OCI-M2 (cell line): ENCODE data around the gene DBET.
"Not testable (repeated sequence)": the region's sequence is repeated elsewhere in the genome, so short reads cannot be mapped to it uniquely, and the experiment has no call there.

Source experiments
- DNase-seq: peaks from one replicate; lab custom pipeline; 2025; ENCODE audit not compliant: unreplicated experiment; lab: John Stamatoyannopoulos, UW

The DBET gene

DNA sequence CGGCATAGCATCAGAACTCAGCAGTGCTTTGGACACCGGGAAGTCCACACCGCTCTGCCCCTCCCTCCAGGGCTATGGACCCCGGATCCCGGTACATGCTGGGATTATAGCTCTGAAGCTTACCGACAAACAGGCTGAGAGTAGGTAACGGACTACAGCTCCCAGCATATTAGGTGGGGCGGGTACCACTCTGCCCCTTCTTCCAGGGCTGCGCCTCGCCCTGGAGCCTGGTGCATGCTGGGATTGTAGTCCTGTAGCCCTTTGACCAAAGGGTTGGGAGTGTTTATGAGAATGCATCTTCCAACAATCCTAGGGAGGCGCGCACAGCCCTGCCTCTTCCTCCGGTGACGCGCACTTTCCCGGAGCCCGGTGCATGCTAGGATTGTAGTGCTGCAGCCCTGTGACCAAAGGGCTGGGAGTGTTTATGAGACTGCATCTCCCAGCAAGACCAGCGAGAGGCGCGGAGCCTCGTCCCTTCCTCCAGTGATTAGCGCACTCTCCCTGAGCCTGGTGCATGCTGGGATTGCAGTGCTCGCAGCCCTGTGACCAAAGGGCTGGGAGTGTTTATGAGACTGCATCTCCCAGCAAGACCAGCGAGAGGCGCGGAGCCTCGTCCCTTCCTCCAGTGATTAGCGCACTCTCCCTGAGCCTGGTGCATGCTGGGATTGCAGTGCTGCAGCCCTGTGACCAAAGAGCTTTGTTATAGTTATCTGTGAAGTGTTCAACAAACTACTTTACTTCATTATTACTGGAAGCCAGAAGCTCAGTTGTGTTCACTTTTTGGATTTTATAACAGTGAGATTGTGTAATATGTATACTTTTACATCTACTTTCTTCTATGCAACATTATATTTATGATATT is 14.7 kb upstream of the DBET start:
- DNase-seq, result not testable (repeated sequence)

DNA sequence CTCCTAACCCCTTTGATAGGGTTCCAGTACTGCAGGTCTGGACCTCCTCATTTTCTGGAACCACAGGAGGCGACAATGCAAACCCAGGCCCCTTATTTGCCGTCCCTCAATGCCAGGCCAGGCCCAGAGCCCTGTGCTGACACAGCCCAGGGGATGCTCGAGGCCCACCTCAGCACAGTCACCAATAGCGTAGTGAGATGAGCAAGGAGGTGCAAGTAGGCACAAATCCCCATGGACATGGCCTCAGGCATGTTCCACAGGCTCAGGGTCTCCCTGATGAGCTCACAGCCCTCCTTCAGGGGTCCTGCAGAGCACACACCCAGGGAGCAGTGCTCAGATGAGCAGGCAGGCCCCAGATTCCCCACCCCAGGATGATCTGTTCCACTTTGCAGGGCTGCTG is 5.3 kb upstream of the DBET start:
- DNase-seq, result not testable (repeated sequence)

DNA sequence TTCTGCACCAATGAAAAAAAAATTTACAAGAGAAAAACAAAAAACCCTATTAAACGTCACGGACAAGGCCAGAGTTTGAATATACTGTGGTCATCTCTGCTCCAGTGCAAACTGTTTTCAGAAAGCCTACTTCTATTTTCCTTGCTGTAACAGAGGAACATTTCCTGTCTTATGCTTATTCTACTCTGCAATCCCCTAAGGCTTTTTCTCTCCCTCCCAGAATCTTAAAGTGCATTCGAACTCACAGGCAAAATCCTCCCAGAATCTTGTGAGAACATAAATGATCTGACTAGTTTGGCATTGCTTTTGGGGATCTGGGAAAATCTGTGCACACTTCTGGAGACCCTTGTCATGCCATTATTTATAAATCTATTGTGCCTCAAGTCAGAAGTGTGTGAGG is 503 bp downstream of the DBET start:
- DNase-seq, result not testable (repeated sequence)

DNA sequence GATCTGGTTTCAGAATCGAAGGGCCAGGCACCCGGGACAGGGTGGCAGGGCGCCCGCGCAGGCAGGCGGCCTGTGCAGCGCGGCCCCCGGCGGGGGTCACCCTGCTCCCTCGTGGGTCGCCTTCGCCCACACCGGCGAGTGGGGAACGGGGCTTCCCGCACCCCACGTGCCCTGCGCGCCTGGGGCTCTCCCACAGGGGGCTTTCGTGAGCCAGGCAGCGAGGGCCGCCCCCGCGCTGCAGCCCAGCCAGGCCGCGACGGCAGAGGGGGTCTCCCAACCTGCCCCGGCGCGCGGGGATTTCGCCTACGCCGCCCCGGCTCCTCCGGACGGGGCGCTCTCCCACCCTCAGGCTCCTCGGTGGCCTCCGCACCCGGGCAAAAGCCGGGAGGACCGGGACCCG is 4.0 kb downstream of the DBET start:
- not testable (repeated sequence) for DNase-seq

DNA sequence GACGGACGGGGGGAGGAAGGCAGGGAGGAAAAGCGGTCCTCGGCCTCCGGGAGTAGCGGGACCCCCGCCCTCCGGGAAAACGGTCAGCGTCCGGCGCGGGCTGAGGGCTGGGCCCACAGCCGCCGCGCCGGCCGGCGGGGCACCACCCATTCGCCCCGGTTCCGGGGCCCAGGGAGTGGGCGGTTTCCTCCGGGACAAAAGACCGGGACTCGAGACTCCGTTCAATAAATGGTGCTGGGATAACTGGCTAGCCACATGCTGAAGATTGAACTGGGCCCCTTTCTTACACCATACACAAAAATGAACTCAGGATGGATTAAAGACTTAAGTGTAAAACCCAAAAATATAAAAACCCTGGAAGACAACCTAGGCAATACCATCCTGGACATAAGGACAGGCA is 28.8 kb downstream of the DBET start:
- not testable (repeated sequence) for DNase-seq

DNA sequence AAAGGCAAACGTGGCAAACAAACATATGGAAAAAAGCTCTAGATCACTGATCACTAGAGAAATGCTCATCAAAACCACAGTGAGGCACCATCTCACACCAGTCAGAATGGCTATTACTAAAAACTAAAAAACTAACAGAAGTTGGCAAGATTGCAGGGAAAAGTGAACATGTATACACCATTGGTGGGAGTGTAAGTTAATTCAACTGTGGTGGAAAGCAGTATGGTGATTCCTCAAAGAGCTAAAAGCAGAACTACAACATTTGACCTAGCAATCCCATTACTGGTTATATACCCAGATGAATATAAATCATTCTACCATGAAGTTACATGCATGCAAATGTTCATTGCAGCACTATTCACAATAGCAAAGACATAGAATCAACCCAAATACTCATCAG is 29.7 kb downstream of the DBET start:
- DNase-seq, result not testable (repeated sequence)

DNA sequence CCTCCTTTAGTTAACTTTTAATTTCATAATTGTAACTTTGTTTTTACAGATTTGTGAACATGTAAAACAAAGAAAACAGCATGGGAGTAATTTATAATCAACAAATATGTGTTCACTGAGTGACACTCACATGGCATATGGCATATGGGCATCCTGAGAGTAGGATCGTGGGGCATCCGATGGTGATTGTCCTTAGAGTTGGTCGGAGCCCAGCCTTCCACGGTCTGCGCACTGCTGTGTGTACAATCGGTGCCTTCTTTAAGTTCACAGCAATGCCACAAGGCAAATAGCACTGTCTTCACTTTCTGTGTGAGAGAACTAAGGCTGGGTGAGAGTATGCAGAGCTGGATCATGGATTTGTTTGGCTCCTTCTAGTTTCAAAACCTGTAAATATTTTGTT is 31.0 kb downstream of the DBET start:
- DNase-seq, result not testable (repeated sequence)

DNA sequence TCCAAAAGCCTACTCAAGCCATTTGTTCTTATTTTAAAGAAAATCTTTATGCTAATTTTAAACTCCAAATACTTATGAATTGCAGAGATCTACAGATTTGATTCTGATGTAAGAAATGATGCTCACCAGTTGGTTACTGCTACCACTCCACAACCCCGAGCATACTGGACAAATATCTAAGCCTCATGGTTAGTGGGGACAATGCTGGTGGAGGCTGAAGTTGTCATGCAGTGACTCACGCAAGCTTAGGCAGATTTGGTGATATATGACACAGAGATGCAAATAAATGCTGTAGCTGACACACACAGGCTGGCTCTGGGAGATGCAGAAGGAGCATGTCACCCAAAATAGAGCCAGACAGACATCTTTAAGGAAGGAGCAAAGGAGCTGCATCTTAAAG is 35.3 kb downstream of the DBET start:
- DNase-seq, result not testable (repeated sequence)

DNA sequence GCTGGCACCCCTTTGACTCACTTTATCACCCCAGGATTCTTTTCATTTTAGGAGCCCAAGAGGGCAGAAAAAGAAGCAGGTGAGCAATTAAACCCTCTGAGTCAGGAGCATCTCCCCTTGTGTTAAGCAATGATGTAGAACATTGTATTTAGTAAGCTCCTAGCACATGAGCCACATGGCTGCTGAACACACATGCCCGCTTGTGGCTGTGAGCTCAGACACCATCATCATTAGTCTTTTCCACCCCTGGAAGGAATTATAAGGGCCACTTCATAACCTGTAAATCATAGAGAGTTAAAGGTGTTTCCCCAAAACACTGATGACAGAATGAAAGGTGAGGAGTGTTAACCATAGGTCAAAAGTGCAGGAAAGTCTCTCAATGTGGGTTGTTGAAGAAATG is 37.2 kb downstream of the DBET start:
- DNase-seq, result not testable (repeated sequence)

DNA sequence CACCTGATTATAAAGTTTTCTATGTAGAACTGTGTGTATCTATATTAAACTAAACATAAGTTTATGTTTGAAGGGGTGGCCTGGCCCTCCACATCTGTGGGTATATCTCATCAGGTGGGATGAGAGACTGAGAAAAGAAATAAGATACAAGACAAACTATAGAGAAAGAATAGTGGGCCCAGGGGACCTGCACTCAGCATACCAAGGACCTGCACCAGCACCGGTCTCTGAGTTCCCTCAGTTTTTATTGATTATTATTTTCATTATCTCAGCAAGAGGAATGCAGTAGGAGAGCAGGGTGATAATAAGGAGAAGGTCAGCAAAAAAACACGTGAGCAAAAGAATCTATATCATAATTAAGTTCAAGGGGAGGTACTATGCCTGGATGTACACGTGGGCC is 41.9 kb downstream of the DBET start:
- DNase-seq, result not testable (repeated sequence)

DNA sequence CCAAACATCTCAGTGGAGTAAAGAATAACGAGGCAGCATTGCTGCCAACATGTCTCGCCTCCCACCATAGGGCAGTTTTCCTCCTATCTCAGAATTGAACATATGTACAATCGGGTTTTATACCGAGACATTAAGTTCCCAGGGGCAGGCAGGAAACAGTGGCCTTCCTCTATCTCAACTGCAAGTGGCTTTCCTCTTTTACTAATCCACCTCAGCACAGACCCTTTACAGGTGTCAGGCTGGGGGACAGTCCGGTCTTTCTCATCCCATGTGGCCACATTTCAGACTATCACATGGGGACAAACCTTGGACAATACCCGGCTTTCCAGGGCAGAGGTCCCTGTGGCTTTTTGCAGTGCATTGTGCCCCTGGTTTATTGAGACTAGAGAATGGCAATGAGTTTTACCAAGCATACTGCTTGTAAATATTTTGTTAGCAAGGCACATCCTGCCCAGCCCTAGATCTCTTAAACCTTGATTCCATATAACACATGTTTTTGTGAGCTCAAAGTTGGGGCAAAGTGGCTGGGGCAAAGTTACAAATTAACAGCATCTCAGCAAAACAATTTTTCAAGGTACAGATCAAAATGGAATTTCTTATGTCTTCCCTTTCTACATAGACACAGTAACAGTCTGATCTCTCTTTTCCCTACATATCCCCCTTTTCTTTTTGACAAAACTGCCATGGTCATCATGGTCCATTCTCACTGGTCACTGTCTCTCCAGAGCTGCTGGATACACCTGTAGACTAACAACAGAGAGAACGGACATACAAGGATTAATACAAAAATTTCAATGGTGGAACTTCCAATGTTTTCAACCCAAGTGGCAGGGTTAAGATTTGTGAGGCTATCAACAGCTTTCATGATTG is 42.5 kb downstream of the DBET start:
- not testable (repeated sequence) for DNase-seq

DNA sequence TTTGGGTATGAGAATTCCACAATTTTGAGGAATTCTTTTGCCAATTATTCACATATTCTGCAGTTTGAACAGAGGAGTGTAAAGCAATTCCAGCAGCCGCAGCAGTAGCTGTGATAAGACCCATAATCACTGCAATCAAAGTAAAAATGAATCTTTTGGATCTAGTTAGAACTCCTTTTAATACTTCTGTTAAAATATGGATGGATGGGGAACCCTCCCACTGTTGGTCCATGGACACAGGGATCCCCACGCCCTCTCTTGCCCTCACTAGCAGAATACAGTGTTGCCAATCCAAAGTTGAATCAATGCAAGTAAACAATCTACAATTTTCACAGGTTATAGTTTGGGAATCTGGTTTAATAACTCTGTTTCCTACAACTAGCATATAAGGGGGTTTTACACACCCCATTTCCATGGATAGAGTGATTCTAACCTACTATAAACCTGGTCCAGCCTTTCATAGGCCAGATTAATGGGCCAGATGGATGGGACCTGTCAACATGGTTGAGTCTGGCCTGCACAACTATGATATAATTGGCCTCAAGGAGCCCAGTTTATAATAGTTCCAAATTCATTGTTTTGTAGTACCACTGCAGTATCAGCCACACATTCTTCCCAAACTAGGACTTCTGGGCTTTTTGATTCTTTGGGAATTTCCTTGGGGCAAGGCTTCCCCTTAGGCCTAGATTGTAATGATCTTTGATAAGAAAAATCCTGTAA is 43.6 kb downstream of the DBET start:
- not testable (repeated sequence) for DNase-seq

DNA sequence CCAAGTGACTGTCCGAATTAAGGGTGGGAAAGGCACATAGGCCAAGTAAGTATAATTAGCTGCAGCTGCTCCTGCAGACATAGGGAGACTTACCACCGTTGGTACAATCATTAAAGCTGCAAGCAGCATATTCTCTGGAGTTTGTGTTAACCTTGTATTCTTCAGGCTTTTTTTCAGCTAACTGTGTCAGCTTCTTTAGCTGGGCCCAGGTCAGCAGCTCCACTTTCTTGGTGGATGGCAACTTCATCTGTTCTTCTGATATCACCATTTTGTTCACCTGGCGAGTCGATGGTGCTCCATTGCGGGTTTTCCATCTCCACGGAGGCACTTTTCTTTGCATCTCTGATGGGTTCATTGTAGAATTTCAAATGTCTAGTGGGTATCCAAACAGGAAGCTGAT is 44.5 kb downstream of the DBET start:
- DNase-seq, result not testable (repeated sequence)

DNA sequence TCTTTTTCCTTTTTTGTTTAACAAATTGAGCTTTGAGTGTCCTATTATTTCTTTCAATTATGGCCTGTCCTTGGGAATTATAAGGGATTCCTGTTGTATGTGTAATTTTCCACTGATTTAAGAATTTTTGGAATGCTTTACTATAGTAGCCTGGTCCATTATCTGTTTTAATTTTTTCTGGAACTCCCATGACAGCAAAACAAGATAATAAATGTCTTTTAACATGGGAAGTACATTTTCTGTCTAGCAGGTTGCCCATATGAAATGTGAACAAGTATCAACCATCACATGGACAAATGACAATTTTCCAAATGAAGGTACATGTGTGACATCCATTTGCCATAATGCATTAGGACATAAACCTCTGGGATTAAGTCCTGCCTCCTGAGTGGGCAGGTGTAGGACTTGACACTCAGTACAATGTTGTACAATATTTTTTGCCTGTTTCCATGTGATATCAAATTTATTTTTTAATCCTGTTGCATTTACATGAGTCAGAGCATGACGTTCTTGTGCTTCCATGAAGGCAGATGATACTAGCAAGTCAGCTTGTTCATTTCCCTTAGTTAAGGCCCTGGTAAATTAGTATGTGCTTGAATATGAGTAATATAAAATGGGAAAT is 45.2 kb downstream of the DBET start:
- DNase-seq, result not testable (repeated sequence)

DNA sequence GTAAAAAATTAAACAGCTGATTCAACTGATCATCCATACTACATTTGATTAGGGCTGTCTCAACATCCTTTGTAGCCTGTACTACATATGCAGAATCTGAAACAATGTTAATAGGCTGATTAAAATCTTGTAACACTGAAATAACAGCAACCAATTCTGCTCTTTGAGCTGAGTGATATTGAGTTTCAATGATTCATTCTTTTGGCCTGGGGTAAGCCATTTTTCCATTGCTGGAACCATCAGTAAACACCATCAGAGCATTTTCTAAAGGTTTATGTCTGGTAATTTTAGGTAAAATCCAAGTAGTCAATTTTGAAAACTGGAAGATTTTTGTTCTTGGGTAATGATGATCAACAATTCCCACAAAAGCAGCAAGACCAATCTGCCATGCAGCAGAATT is 45.7 kb downstream of the DBET start:
- not testable (repeated sequence) for DNase-seq

DNA sequence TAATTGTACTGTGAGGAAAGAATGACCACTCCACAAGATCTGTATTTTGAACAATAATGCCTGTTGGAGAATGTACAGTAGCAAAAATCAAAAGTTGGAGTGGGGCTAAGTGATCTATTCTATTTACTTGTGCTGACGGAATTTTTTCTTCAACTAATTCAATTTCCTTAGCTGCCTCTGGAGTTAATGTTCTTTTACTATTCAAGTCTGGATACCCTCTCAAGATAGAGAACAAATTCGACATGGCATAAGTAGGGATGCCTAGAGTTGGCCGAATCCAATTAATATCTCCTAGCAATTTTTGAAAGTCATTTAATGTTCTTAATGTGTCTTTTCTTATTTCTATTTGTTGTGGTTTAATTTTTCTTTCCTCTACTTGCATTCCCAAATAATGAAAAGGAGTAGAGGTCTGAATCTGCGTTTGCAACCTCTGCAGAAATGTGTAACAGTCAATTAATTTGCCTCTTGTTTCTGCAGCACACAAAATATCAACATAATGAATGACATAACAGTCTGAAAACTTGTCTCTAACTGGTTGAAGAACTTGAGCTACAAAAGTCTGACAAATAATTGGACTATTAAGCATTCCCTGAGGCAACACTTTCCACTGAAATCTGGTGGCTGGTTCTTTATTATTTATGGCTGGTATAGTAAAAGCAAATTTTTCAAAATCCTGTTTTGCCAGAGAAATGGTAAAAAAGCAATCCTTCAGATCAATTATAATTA is 46.4 kb downstream of the DBET start:
- not testable (repeated sequence) for DNase-seq

DNA sequence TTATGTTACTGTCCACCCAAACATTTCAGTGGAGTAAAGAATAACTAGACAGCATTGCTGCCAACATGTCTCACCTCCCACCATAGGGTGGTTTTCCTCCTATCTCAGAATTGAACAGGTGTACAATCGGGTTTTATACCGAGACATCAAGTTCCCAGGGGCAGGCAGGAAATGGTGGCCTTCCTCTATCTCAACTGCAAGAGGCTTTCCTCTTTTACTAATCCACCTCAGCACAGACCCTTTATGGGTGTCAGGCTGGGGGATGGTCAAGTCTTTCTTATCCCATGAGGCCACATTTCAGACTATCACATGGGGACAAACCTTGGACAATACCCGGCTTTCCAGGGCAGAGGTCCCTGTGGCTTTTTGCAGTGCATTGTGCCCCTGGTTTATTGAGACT is 48.6 kb downstream of the DBET start:
- DNase-seq, result not testable (repeated sequence)

DNA sequence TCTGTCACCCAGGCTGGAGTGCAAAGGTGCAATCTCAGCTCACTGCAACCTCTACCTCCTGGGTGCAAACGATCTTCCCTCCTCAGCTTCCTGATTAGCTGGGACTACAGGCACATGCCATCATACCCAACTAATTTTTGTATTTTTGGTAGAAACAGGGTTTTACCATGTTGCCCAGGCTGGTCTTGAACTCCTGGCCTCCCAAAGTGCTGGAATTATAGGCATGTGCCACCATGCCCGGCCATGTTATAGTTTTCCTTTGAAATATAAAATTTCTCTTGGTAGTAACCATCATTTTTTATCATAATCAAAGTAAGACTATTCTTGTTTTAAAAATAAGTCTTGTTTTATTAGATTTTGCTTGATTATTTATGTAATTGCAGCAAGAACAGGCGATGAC is 50.7 kb downstream of the DBET start:
- not testable (repeated sequence) for DNase-seq
